Activated naive CD8-positive, alpha-beta T cell (primary cell): ENCODE measurements around the gene RASSF5.

ENCODE experiments used
- H3K27ac Mint-ChIP-seq: one replicate; pipeline ENCODE4 v1.8.0; 2021; ENCODE audit warnings: mixed read lengths
- H3K27me3 Mint-ChIP-seq: one replicate; pipeline ENCODE4 v1.8.0; 2021; ENCODE audit warnings: mixed read lengths
- H3K36me3 Mint-ChIP-seq: one replicate; pipeline ENCODE4 v1.8.0; 2021; ENCODE audit warnings: mixed read lengths
- H3K4me1 Mint-ChIP-seq: one replicate; pipeline ENCODE4 v1.8.0; 2021; ENCODE audit warnings: low read depth, mixed read lengths
- H3K4me3 Mint-ChIP-seq: one replicate; pipeline ENCODE4 v1.8.0; 2021; ENCODE audit warnings: mild to moderate bottlenecking, mixed read lengths
- H3K9me3 Mint-ChIP-seq: one replicate; pipeline ENCODE4 v1.8.0; 2021; ENCODE audit warnings: low read depth, mixed read lengths

Gene RASSF5

DNA sequence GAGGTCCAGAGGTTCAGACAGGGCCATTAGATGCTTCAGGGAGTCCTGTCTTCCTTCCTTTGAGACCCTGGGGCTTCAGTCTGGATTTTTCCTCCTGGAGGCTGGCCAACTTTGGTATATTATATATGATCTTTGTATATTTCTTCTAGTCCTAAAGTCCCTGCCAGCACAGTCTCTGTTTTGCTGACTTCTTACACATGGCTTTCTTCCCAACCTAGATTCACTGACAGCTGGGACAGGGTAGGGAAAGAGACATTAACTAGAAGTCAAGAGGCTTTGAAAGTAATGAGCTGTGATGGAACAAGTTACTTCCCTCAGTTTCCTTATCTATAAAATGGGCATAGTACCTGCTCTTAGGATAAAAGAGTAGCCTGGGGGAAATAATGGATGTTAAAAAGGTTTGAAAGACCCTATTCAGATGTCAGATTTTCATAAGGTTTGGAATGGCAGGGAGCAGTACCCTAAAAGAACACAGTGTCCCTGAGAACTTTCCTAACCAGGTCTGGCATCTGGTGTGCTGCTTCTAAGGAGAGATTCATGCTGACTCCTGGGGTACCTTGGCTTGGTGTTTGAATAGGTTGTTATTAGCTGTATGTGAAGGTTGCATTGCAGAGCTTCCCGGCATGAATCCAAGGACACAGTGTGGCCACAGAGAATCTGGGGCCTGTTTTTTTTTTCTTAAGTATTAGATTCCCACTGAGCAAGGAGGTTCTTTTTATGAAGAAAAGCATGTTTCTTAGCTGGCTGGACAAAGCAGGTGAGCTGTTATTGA is 47.6 kb downstream of the RASSF5 start:
- Mint-ChIP-seq H3K27me3 (no peaks in the 10 kb centered on the region), H3K4me3 (peak overlapping the region; percentile 94), H3K4me1 (peaks cover 57% of the 10 kb centered on the region), H3K36me3 (peaks cover 4% of the 10 kb centered on the region), H3K27ac (peak overlapping the region; percentile 99), H3K9me3 (no peaks in the 10 kb centered on the region)

DNA sequence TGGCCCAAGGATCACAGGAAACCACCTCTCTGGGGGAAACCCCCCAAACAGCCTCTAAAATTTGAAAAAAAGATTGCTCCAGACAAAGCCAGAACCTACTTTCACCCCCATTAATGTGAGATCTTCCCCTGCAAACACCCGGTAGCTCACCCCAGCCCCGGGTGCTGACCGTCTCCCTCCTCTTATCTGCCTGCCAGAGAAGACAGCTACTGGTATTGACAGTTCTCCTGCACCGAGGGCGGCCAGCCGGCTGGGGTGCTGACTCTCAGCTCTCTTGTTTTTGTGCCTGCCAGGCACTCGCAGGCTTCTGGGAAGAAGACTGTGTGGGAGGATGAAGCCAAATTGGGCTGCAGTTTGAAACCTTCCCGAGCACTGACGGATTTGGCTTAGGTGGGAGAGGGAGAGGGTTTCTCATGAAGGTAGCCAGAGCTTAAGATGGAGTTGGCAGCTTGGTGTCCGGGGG is 48.2 kb downstream of the RASSF5 start:
- peaks cover 63% of the 10 kb centered on the region for H3K4me1 Mint-ChIP-seq
- H3K4me3 Mint-ChIP-seq: peak overlapping the region; percentile 94
- H3K36me3 Mint-ChIP-seq: peaks cover 4% of the 10 kb centered on the region
- no peaks in the 10 kb centered on the region for H3K27me3 Mint-ChIP-seq
- peak overlapping the region; percentile 99 for H3K27ac Mint-ChIP-seq
- H3K9me3 Mint-ChIP-seq: no peaks in the 10 kb centered on the region

DNA sequence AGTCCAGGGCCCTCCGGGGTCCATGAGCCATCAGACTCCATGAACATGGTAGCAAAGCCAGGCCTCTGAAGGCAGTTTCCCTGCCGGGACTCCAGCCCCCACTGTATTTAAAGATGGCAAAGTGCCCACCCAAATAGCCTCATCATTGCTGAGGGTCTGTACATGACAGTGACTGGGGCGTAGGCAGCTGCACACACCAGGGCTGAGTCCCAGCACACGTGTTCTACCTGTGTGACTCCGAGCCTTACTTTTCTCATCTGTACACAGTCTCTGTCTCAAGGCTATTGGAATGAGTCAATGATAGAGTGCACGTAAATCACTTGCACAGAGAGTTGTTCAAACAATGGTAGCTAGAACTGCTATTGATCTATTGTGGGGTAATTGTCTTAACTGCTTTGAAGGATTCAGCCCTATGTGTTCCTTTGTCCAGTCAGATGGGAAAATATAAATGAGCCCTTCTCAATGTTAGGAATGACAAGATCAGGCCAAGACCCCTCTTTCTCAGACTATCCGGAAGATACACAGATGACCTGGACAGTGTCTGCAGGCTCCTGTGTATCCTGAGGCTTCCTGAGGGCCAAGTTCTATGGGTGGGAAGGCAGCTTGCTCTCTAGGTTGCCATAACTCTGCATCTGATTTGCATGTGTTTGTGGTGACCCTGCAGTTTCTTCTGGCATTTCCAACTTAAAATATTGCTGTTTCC is 48.9 kb downstream of the RASSF5 start:
- H3K9me3 Mint-ChIP-seq: no peaks in the 10 kb centered on the region
- peaks cover 68% of the 10 kb centered on the region for H3K4me1 Mint-ChIP-seq
- H3K36me3 Mint-ChIP-seq: peaks cover 4% of the 10 kb centered on the region
- H3K27ac Mint-ChIP-seq: peak overlapping the region; percentile 99
- peak overlapping the region; percentile 94 for H3K4me3 Mint-ChIP-seq
- no peaks in the 10 kb centered on the region for H3K27me3 Mint-ChIP-seq

DNA sequence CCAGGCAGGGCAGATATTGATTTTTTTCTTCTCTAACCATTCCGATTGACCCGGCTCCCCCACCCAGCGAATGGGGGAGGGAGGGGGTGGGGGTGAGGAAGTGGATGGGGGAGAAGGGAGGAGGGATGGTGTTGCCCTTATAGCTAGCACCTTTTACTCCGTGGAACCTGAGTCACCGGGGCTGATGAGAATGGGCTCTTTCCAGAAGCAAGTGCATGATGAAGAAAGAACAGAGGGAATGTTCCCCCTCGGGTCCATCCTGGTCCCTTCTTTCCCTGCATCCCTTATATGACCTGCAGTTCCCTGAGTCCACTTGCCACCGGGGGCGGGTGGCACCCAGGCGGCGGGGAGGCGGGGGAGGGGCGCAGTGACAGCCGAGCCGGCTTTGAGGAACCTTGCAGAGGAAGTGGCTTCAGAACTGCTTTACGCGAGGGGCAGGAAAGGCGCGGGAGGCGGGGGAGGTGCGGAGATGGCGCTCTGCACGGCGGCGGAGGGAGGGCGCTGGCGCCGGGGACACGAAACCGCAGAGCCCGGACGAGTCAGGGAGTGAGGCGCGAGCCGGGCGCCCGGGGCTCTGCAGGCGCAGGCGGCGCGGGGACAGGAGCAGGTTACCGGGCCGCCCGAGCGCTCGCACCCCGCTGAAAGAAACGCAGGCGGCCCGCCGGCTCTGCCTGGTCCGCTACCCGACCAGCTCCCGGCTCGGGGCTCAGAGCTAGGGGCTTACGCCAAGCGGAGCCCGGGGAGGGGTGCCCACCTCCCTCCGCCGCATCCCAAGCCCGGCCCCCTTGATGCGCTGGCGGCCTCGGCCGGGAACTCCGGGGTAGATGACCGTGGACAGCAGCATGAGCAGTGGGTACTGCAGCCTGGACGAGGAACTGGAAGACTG is 49.7 kb downstream of the RASSF5 start:
- peak overlapping the region; percentile 100 for H3K27ac Mint-ChIP-seq
- H3K9me3 Mint-ChIP-seq: no peaks in the 10 kb centered on the region
- H3K4me1 Mint-ChIP-seq: peaks cover 69% of the 10 kb centered on the region
- no peaks in the 10 kb centered on the region for H3K27me3 Mint-ChIP-seq
- H3K4me3 Mint-ChIP-seq: peak overlapping the region; percentile 94
- H3K36me3 Mint-ChIP-seq: peaks cover 6% of the 10 kb centered on the region

DNA sequence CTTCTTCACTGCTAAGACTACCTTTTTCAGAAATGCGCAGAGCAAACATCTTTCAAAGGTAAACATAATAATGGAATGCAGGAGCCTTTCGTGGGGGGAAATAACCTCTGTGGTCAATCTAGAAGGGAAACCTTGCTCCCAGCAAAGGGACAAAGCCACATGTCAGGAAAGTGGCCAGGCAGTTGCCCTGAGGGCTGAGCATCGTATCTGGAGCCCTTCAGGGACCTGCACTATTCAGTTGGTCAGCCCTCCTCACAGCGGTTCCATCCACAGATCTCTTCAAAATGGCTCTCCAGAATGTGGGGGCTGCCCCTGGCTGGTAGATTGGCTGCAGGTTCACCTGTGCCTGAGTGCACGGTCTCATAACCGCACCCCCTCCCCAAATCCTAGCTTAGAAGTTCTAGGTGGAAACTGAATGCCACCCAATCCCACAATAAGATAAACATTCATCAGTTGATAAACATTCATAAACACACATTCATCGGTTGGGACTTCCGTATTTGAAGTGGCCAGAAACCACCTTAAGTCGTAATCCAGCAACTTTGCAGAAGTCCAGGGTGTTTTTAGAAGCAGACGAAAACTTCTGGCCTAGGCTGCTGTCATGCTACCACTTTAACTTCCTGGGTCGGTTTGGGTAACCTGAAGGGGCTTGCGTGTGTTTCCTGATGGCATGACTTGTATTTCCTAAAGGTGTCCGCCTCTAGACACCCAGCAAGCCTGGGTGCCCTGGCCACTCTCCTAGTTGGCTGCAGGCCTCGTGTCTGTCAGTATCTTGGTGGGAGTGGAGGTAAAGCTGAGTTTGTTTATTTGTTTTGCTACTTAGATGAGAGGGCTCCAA is 50.5 kb downstream of the RASSF5 start:
- Mint-ChIP-seq H3K36me3 (peaks cover 9% of the 10 kb centered on the region), H3K4me1 (peaks cover 69% of the 10 kb centered on the region), H3K9me3 (no peaks in the 10 kb centered on the region), H3K27me3 (no peaks in the 10 kb centered on the region), H3K27ac (peak overlapping the region; percentile 100), H3K4me3 (peak overlapping the region; percentile 94)

DNA sequence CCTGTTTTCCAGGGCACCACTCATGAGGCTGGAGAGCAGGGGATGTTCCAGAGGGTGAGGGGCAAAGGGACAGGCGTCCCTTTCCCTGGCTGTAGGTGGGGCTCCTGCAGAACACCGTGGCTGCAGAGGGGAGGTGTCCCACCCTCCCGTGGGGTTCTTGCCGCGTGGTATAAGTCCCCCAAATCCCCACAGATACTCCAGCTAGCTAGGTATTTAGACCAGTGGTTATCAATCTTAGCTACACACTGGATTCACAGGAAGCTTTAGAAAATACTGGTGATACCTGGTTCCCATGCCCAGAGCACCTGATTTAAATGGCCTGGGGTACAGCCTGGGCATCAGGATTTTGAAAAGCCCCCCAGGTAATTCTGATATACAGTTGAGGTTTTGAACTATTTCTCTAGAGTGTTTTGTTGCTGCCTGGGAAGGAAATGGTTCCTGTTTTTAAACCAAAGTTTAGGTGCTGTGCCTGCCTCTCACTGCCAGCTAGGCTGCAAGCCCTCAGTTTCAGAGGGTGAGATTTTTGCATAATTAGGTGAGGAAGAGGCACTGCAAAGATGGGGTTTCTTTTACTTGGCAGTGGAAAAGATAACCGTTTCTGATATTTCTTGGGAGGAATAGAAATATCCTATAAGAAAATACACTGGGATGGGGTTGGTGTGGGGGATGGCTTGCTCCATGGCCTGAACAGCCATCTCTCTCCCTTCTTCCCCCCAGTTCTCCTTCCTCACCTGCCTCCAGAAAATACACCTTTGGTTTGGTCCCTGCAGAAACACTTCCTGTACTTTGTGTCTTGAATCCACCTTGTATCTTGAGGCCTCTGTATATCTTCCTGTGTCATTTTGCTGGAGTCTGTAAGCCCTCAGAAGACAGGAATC is 51.7 kb downstream of the RASSF5 start:
- Mint-ChIP-seq H3K4me1 (peaks cover 70% of the 10 kb centered on the region), H3K4me3 (peak overlapping the region; percentile 94), H3K27ac (peak overlapping the region; percentile 100), H3K27me3 (no peaks in the 10 kb centered on the region), H3K36me3 (peaks cover 9% of the 10 kb centered on the region), H3K9me3 (no peaks in the 10 kb centered on the region)

DNA sequence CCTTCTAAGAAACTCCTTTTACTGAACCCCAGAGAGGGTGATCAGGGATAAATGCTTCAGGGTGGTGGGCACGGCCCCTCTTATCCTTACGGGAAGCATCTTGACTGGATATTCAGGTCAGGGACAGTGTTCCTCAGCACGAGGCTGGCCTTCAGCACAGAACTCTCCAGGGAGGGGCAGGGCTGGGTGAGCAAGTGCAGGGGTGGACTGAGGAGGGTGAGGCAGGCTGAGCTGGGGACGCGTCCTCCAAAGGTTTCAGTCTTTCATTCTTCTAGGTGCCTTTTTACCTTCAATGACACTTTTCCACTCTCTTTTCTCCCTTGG is 52.3 kb downstream of the RASSF5 start:
- H3K27ac Mint-ChIP-seq: peak overlapping the region; percentile 100
- peak overlapping the region; percentile 94 for H3K4me3 Mint-ChIP-seq
- H3K4me1 Mint-ChIP-seq: peaks cover 70% of the 10 kb centered on the region
- no peaks in the 10 kb centered on the region for H3K9me3 Mint-ChIP-seq
- H3K36me3 Mint-ChIP-seq: peaks cover 11% of the 10 kb centered on the region
- H3K27me3 Mint-ChIP-seq: no peaks in the 10 kb centered on the region

DNA sequence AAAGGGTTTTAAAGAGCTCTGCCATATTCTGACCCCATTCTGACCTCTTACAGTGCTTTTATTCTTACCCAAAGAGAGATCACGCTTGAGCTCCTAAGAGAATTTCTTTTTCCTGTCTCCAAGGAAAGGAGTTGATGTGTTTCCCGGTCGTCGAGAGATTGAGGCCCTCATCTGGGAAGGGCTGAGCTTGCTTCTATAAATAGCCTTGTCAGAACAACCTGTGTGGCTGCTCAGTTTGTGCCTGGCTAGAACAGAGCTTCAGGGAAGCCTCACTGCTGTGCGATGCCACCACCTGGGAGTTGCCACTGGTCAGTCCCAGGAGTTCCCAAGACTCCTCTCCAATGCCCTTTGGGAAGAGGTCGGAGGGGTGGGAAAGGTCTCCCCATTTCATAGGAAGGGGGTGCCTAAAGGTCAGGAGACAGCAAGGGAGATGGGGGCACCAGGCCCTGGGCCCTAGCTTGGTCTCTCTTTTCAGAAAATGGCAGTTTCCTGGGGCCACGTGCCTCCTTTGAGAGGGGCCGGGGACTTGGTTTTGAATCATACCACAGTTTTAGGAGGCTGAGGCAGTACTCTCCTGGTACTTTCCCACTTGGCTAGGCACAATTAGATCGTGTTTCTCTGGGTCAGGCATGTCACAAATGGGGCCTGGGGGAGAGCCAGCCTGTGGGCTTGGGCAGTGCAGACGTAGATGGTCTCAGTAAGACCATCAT is 52.8 kb downstream of the RASSF5 start:
- no peaks in the 10 kb centered on the region for H3K9me3 Mint-ChIP-seq
- peaks cover 14% of the 10 kb centered on the region for H3K36me3 Mint-ChIP-seq
- H3K4me3 Mint-ChIP-seq: peak overlapping the region; percentile 94
- H3K27ac Mint-ChIP-seq: peak overlapping the region; percentile 100
- H3K4me1 Mint-ChIP-seq: peaks cover 70% of the 10 kb centered on the region
- H3K27me3 Mint-ChIP-seq: no peaks in the 10 kb centered on the region

DNA sequence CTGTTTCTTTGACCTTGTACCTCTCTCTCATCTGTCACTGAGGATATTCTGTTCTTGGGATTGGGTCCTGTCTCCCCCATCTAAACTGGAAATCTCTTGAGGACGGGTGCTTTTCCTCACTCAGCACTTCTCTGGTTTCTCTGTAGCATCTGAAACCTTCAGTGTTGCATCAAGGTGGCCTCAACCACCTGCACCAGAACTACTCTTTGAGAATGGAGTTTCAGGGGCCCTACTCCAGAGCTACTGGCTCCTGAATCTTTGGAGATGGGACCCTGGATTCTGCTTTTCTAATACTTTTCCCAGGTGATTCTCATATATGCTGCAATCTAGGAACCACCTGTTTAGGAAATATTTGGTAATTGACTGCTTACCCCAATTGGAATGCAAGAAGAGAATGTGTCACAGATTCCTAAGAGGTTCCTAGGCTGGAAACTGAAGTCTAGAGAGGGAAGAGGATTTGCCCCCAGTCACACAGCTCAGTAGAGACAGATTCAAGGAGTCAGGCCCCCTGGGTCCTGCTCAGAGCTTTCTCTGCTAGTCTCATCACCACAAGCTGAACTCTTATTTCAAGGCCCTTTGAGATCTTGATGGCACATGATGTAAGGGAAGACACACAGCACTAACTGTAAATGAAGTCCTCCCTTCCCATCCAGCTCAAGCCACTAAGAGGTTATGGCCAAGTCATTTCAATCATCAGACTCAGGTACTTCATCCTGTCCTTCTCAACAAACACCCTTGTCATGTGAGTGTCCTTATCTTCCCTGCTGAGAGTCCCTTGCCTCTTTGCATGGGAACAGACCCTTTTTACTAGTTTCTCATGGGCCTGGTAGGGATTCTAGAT is 56.3 kb downstream of the RASSF5 start:
- peaks cover 88% of the 10 kb centered on the region for H3K4me1 Mint-ChIP-seq
- no peaks in the 10 kb centered on the region for H3K27me3 Mint-ChIP-seq
- H3K27ac Mint-ChIP-seq: peak overlapping the region; percentile 100
- peaks cover 25% of the 10 kb centered on the region for H3K36me3 Mint-ChIP-seq
- no peaks in the 10 kb centered on the region for H3K9me3 Mint-ChIP-seq
- H3K4me3 Mint-ChIP-seq: peak overlapping the region; percentile 94

DNA sequence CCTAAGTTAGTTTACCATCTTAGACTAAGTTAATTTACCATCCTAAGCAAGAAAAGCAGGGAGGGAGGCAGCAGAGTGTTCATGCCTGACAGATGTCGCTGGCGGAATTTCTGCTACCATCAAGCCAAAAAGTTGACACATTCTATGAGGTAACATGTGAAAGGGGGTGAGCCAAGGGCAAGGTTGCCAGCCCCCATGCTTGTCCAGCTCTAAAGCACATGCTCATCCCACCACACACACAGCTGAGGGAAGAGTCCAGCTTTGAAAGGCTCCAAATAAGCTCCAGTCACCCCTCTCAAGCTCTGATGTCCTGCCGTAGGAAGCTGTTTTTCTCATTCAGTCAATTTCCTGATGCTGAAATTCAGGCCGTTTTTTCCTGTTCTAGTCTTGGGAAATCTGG is 58.7 kb downstream of the RASSF5 start:
- Mint-ChIP-seq H3K4me3 (peak overlapping the region; percentile 94), H3K27me3 (no peaks in the 10 kb centered on the region), H3K4me1 (peaks cover 96% of the 10 kb centered on the region), H3K36me3 (peaks cover 28% of the 10 kb centered on the region), H3K27ac (peak overlapping the region; percentile 100), H3K9me3 (no peaks in the 10 kb centered on the region)

DNA sequence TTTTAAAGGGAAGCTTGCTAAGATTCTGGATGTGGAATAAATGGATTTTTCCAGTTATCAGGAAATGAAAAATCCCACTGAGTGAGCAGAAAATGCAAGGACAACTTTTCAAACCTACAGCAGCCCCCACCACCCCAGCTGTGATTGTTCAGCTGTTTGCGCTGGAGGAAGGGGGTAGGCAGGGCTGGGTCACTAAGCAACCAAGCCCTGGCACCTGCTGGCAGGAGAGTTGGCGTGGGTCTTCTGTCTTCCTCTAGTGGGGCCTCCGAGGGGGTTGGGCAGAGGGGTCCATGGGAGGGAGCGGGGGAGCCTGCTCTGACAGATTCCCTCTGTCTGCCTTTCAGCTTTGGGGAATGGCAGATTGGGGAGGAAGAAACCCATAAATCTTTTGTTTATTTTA is 59.7 kb downstream of the RASSF5 start:
- H3K4me1 Mint-ChIP-seq: peaks cover 97% of the 10 kb centered on the region
- H3K9me3 Mint-ChIP-seq: no peaks in the 10 kb centered on the region
- H3K27me3 Mint-ChIP-seq: no peaks in the 10 kb centered on the region
- peaks cover 33% of the 10 kb centered on the region for H3K36me3 Mint-ChIP-seq
- peak overlapping the region; percentile 94 for H3K4me3 Mint-ChIP-seq
- H3K27ac Mint-ChIP-seq: peak overlapping the region; percentile 100

DNA sequence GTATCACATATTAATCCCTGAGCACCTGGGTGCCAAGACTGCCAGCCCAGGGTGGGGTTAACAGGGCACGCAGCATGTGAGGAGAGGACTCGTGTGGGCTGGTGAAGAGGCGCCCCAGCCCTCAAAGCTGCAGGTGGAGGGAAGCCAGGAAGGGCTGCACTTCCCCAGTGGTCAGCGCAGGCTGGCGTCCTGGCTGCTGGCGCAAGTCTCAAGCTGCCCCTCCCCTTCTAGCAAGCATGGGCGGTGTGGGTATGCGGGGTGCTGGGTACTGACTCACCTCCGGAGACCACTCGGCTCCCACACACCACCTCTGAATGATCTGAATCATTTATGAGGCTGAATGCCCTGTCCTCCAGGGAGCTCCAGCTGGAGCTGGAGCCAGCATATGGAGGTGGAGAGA is 60.9 kb downstream of the RASSF5 start:
- Mint-ChIP-seq H3K36me3 (peaks cover 36% of the 10 kb centered on the region), H3K9me3 (no peaks in the 10 kb centered on the region), H3K4me1 (peaks cover 97% of the 10 kb centered on the region), H3K27ac (peak overlapping the region; percentile 100), H3K4me3 (peak overlapping the region; percentile 94), H3K27me3 (no peaks in the 10 kb centered on the region)
